ENCODE data around the gene APPL2. TPM values are rescaled to one million over a fixed set of nuclear protein-coding genes. Genes with fewer than 3 reads are reported as not detected.

APPL2 gene
- polyA plus RNA-seq, 1 donor from 2014 or later, result 47.0 TPM

DNA sequence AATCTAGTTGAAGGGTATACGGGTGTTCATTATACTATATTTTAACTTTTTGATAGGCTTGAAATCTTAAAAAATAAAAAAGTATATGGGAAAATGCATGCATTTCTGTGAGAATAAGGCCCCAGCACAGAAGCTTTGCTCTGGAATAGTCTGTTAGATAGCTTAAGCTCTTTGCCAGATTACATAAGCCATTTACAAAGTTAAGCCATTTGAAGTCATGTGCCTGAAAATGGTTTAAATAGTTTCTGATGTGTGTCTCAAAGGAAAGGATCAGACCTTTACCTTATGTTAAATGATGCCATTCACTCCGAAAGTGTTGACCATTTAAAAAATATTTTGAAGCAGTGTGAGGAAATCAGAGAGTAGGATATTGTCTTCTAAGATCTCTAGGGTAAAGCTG, 77.1 kb downstream of the APPL2 start:
- no peaks in the 10 kb centered on the region for H3K36me3 ChIP-seq (ENCODE audit: insufficient read depth, low read length)
- H3K27me3 ChIP-seq (ENCODE audit: insufficient read depth, low read depth, low read length), result no peaks in the 10 kb centered on the region
- no peak overlapping the region for H3K4me3 ChIP-seq (ENCODE audit: low read length)
- no peak overlapping the region for H2AFZ ChIP-seq (ENCODE audit: low read depth, low read length)
- no peak overlapping the region for H3K9ac ChIP-seq (ENCODE audit: low read length)
- no peaks in the 10 kb centered on the region for H3F3A ChIP-seq (ENCODE audit: insufficient read depth, low read length, poor library complexity, severe bottlenecking)
- no peaks in the 10 kb centered on the region for H3K79me2 ChIP-seq (replicated peaks; ENCODE audit: insufficient read depth, low read length)
- no peaks in the 10 kb centered on the region for H4K20me1 ChIP-seq (ENCODE audit: insufficient read depth)
- H3K4me2 ChIP-seq (ENCODE audit: low read length), result no peak overlapping the region
- H3K9me2 ChIP-seq (ENCODE audit: insufficient read depth, low read length), result no peaks in the 10 kb centered on the region
- TF ChIP-seq EP300 (conservative IDR thresholded peaks at IDR 0.05; ENCODE audit: poor library complexity, severe bottlenecking), result no peak
- no peak for TF ChIP-seq MXI1 (conservative IDR thresholded peaks at IDR 0.05; ENCODE audit: poor library complexity, severe bottlenecking)
- no peak for TF ChIP-seq TAF1 (IDR thresholded peaks at IDR 0.05; ENCODE audit: low read depth)
- no peak for TF ChIP-seq SMC3 (conservative IDR thresholded peaks at IDR 0.05; ENCODE audit: poor library complexity)
- TF ChIP-seq EZH2 (IDR thresholded peaks at IDR 0.05; ENCODE audit: borderline replicate concordance, insufficient read depth, low read length, poor library complexity, severe bottlenecking), result no peak
- TF ChIP-seq, protein P1, sequence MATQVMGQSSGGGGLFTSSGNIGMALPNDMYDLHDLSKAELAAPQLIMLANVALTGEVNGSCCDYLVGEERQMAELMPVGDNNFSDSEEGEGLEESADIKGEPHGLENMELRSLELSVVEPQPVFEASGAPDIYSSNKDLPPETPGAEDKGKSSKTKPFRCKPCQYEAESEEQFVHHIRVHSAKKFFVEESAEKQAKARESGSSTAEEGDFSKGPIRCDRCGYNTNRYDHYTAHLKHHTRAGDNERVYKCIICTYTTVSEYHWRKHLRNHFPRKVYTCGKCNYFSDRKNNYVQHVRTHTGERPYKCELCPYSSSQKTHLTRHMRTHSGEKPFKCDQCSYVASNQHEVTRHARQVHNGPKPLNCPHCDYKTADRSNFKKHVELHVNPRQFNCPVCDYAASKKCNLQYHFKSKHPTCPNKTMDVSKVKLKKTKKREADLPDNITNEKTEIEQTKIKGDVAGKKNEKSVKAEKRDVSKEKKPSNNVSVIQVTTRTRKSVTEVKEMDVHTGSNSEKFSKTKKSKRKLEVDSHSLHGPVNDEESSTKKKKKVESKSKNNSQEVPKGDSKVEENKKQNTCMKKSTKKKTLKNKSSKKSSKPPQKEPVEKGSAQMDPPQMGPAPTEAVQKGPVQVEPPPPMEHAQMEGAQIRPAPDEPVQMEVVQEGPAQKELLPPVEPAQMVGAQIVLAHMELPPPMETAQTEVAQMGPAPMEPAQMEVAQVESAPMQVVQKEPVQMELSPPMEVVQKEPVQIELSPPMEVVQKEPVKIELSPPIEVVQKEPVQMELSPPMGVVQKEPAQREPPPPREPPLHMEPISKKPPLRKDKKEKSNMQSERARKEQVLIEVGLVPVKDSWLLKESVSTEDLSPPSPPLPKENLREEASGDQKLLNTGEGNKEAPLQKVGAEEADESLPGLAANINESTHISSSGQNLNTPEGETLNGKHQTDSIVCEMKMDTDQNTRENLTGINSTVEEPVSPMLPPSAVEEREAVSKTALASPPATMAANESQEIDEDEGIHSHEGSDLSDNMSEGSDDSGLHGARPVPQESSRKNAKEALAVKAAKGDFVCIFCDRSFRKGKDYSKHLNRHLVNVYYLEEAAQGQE (IDR thresholded peaks at IDR 0.05; ENCODE audit: borderline replicate concordance), result no peak
- no peak for TF ChIP-seq POLR2AphosphoS5 (IDR thresholded peaks at IDR 0.05)
- TF ChIP-seq RAD21 (conservative IDR thresholded peaks at IDR 0.05), result no peak
- TF ChIP-seq, protein P2, sequence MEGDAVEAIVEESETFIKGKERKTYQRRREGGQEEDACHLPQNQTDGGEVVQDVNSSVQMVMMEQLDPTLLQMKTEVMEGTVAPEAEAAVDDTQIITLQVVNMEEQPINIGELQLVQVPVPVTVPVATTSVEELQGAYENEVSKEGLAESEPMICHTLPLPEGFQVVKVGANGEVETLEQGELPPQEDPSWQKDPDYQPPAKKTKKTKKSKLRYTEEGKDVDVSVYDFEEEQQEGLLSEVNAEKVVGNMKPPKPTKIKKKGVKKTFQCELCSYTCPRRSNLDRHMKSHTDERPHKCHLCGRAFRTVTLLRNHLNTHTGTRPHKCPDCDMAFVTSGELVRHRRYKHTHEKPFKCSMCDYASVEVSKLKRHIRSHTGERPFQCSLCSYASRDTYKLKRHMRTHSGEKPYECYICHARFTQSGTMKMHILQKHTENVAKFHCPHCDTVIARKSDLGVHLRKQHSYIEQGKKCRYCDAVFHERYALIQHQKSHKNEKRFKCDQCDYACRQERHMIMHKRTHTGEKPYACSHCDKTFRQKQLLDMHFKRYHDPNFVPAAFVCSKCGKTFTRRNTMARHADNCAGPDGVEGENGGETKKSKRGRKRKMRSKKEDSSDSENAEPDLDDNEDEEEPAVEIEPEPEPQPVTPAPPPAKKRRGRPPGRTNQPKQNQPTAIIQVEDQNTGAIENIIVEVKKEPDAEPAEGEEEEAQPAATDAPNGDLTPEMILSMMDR (IDR thresholded peaks at IDR 0.05; ENCODE audit: poor library complexity, severe bottlenecking), result no peak
- no peaks in the 10 kb centered on the region for H3K9me3 ChIP-seq (ENCODE audit: low read length)
- H3K27ac ChIP-seq (ENCODE audit: low read length), result no peak overlapping the region

DNA sequence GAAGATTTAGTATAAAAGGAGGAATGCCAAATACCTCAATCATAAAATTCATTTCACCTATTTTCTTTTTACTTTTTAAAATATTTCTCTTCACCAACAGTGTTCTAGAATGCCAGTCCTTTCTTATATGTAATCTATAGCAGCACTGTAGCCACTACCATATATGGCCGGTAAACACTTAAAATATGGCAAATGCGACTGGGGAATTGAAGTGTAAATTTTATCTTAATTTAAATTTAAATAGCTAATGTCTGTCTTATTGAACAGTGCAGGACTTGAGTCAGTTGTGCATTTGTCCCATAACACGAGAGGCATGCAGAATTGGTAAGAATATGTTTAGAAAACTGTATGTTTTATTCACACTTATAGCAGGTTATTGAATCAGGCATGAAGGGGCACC, 78.4 kb downstream of the APPL2 start:
- TF ChIP-seq EZH2 (IDR thresholded peaks at IDR 0.05; ENCODE audit: borderline replicate concordance, insufficient read depth, low read length, poor library complexity, severe bottlenecking) (no peak), EP300 (conservative IDR thresholded peaks at IDR 0.05; ENCODE audit: poor library complexity, severe bottlenecking) (no peak), POLR2AphosphoS5 (IDR thresholded peaks at IDR 0.05) (no peak), RAD21 (conservative IDR thresholded peaks at IDR 0.05) (no peak), SMC3 (conservative IDR thresholded peaks at IDR 0.05; ENCODE audit: poor library complexity) (no peak), MXI1 (conservative IDR thresholded peaks at IDR 0.05; ENCODE audit: poor library complexity, severe bottlenecking) (no peak), TAF1 (IDR thresholded peaks at IDR 0.05; ENCODE audit: low read depth) (no peak)
- TF ChIP-seq, protein P1 (IDR thresholded peaks at IDR 0.05; ENCODE audit: borderline replicate concordance), result no peak
- TF ChIP-seq, protein P2 (IDR thresholded peaks at IDR 0.05; ENCODE audit: poor library complexity, severe bottlenecking), result no peak

More for the DNA sequence above, 78.4 kb downstream of the APPL2 start:
- H3K9ac ChIP-seq (ENCODE audit: low read length), result no peak overlapping the region
- H3K27ac ChIP-seq (ENCODE audit: low read length), result no peak overlapping the region
- no peaks in the 10 kb centered on the region for H3K9me2 ChIP-seq (ENCODE audit: insufficient read depth, low read length)
- no peaks in the 10 kb centered on the region for H3K36me3 ChIP-seq (ENCODE audit: insufficient read depth, low read length)
- no peak overlapping the region for H3K4me2 ChIP-seq (ENCODE audit: low read length)
- H4K20me1 ChIP-seq (ENCODE audit: insufficient read depth), result no peaks in the 10 kb centered on the region
- no peaks in the 10 kb centered on the region for H3K27me3 ChIP-seq (ENCODE audit: insufficient read depth, low read depth, low read length)
- H3F3A ChIP-seq (ENCODE audit: insufficient read depth, low read length, poor library complexity, severe bottlenecking), result no peaks in the 10 kb centered on the region
- H2AFZ ChIP-seq (ENCODE audit: low read depth, low read length), result no peak overlapping the region
- no peaks in the 10 kb centered on the region for H3K79me2 ChIP-seq (replicated peaks; ENCODE audit: insufficient read depth, low read length)
- H3K4me3 ChIP-seq (ENCODE audit: low read length), result no peak overlapping the region
- no peaks in the 10 kb centered on the region for H3K9me3 ChIP-seq (ENCODE audit: low read length)
